DOHH2 (cell line): ENCODE results near the gene TTBK1.

Experiments
- H3F3A ChIP-seq: fragments of 200-600 bp; sonication (generic), shearing (Covaris generic); 2 replicates; pipeline ENCODE4 v1.6.0; 2016; ENCODE audit warnings: antibody characterized with exemption, mild to moderate bottlenecking; ENCODE audit not compliant: control insufficient read depth, insufficient read depth
- H3K27ac ChIP-seq: fragments of 200-600 bp; sonication (generic); 2 replicates; pipeline ENCODE4 v1.5.1; 2014; ENCODE audit warnings: low read depth, mild to moderate bottlenecking, low read length, moderate library complexity
- H3K27me3 ChIP-seq: fragments of 200-600 bp; sonication (generic); 2 replicates; pipeline ENCODE4 v1.6.1; 2014; ENCODE audit warnings: mild to moderate bottlenecking, low read length, mixed read lengths; ENCODE audit not compliant: control insufficient read depth
- H3K36me3 ChIP-seq: fragments of 200-600 bp; sonication (generic); 2 replicates; pipeline ENCODE4 v1.6.1; 2014; ENCODE audit warnings: mild to moderate bottlenecking, low read length, moderate library complexity, mixed read lengths; ENCODE audit not compliant: control insufficient read depth
- H3K4me1 ChIP-seq: fragments of 200-600 bp; sonication (generic); 2 replicates; pipeline ENCODE4 v1.6.1; 2014; ENCODE audit warnings: mild to moderate bottlenecking, low read length, mixed read lengths; ENCODE audit not compliant: control insufficient read depth
- H3K4me2 ChIP-seq: fragments of 200-600 bp; sonication (generic); 2 replicates; pipeline ENCODE4 v1.6.0; 2014; ENCODE audit warnings: mild to moderate bottlenecking, low read length, moderate library complexity
- H3K4me3 ChIP-seq: fragments of 200-600 bp; sonication (generic); 2 replicates; pipeline ENCODE4 v1.5.1; 2014; ENCODE audit warnings: mild to moderate bottlenecking, low read length, mixed read lengths
- H3K79me2 ChIP-seq: fragments of 200-600 bp; sonication (generic); 2 replicates; pipeline ENCODE4 v1.6.1; 2014; ENCODE audit warnings: mild to moderate bottlenecking, low read length, mixed read lengths; ENCODE audit not compliant: control insufficient read depth
- H3K9me2 ChIP-seq: fragments of 200-600 bp; sonication (generic); replicated peaks from 2 replicates; pipeline ENCODE4 v1.6.1; 2014; ENCODE audit warnings: mild to moderate bottlenecking, low read length, mixed read lengths; ENCODE audit not compliant: control insufficient read depth
- H3K9me3 ChIP-seq: fragments of 200-600 bp; sonication (generic); 2 replicates; pipeline ENCODE4 v1.6.1; 2014; ENCODE audit warnings: antibody characterized with exemption, low read length, mixed read lengths; ENCODE audit not compliant: control insufficient read depth, insufficient read depth
- H4K20me1 ChIP-seq: fragments of 200-600 bp; sonication (generic); 2 replicates; pipeline ENCODE4 v1.6.0; 2014; ENCODE audit warnings: low read depth, mild to moderate bottlenecking, antibody characterized with exemption, low read length, moderate library complexity; ENCODE audit not compliant: control insufficient read depth, insufficient read depth
- EZH2phosphoT487 ChIP-seq: fragments of 200-600 bp; sonication (generic); IDR thresholded peaks from 2 replicates; pipeline ENCODE4 v1.6.1; 2017; ENCODE audit warnings: borderline replicate concordance, mild to moderate bottlenecking, antibody characterized with exemption, low read length, moderate library complexity, mixed read lengths
- TF ChIP-seq, protein P1 (sequence below): fragments of 200-600 bp; sonication (generic); IDR thresholded peaks from one replicate; pipeline ENCODE4 v1.5.1; 2014; ENCODE audit warnings: antibody characterized with exemption, mild to moderate bottlenecking, low read depth, low read length; ENCODE audit not compliant: poor library complexity, severe bottlenecking

Gene TTBK1

DNA sequence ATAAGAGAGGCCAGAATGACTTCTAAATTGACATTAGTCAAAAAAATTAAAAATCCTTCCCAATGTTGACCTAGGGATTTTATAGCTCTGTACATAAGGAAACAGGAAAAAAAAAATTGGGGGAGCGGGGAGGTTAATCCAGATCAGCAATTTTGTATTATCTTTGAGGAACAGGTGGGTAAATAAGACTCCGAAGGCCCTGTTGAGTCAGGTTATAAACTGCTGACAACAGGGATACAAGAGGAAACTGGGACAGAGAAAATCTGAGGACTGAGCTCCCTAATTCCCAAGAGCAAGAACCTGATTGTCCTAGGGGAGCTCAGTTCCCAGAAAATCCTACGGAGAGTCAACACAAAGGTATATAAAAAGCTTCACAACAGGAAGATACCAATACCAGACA, 92.2 kb downstream of the TTBK1 start:
- H3F3A ChIP-seq, result peaks cover 53% of the 10 kb centered on the region
- H3K9me3 ChIP-seq, result no peaks in the 10 kb centered on the region
- H3K27me3 ChIP-seq, result no peaks in the 10 kb centered on the region
- no peak for TF ChIP-seq EZH2phosphoT487
- no peak overlapping the region for H3K4me3 ChIP-seq
- H3K4me2 ChIP-seq, result no peak overlapping the region
- peaks cover 11% of the 10 kb centered on the region for H3K79me2 ChIP-seq
- peaks cover 23% of the 10 kb centered on the region for H3K4me1 ChIP-seq
- peaks cover 5% of the 10 kb centered on the region; the same call in 1 of the 2 replicates for H4K20me1 ChIP-seq
- H3K36me3 ChIP-seq, result peaks cover 92% of the 10 kb centered on the region
- H3K27ac ChIP-seq, result no peak overlapping the region
- no peaks in the 10 kb centered on the region for H3K9me2 ChIP-seq

DNA sequence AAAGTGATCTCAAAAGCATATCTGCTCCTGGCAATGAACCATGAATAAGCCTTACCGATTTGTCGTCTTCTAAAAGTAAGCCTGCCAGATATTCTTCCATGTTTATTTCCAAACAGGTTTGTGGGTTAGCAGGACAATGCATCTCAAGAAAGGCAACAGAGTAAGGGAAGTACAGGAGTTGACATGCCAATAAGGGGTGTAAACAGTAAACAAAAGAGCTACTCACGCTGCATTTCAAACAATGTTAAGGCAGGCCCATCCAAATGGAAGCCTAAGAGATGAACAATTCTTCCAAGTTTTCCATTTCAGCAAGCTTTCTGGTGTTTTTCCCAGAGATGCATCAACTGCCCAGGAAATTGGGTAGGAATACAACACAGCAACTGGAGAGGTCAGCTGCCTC, 93.1 kb downstream of the TTBK1 start:
- Histone ChIP-seq H3K27me3 (no peaks in the 10 kb centered on the region), H3F3A (peaks cover 53% of the 10 kb centered on the region), H3K4me1 (peaks cover 23% of the 10 kb centered on the region), H3K36me3 (peaks cover 92% of the 10 kb centered on the region), H3K4me2 (no peak overlapping the region), H3K79me2 (peaks cover 17% of the 10 kb centered on the region), H4K20me1 (peaks cover 5% of the 10 kb centered on the region; the same call in 1 of the 2 replicates), H3K9me3 (no peaks in the 10 kb centered on the region), H3K9me2 (no peaks in the 10 kb centered on the region), H3K4me3 (no peak overlapping the region), H3K27ac (no peak overlapping the region)
- no peak for TF ChIP-seq EZH2phosphoT487
- TF ChIP-seq, protein P1, sequence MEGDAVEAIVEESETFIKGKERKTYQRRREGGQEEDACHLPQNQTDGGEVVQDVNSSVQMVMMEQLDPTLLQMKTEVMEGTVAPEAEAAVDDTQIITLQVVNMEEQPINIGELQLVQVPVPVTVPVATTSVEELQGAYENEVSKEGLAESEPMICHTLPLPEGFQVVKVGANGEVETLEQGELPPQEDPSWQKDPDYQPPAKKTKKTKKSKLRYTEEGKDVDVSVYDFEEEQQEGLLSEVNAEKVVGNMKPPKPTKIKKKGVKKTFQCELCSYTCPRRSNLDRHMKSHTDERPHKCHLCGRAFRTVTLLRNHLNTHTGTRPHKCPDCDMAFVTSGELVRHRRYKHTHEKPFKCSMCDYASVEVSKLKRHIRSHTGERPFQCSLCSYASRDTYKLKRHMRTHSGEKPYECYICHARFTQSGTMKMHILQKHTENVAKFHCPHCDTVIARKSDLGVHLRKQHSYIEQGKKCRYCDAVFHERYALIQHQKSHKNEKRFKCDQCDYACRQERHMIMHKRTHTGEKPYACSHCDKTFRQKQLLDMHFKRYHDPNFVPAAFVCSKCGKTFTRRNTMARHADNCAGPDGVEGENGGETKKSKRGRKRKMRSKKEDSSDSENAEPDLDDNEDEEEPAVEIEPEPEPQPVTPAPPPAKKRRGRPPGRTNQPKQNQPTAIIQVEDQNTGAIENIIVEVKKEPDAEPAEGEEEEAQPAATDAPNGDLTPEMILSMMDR, result no peak
